K562 (cell line): ENCODE data around the gene DEFB110. TPM values are rescaled to one million over a fixed set of nuclear protein-coding genes. Genes with fewer than 3 reads are reported as not detected.

ENCODE experiments used
- ARID1B ChIP-seq: fragments of 450-650 bp; IDR thresholded peaks from 2 replicates; pipeline ENCODE4 v1.6.1; 2016; ENCODE audit warnings: antibody characterized with exemption, mild to moderate bottlenecking, inconsistent platforms
- ETS2 ChIP-seq: IDR thresholded peaks from 2 replicates; pipeline ENCODE4 v1.6.1; 2016; ENCODE audit warnings: borderline replicate concordance, missing genetic modification characterization, mild to moderate bottlenecking, moderate library complexity, missing compliant biosample characterization; ENCODE audit not compliant: poor library complexity, severe bottlenecking
- FOXJ3 ChIP-seq: sonication (generic); formaldehyde crosslinking; IDR thresholded peaks from 2 replicates; pipeline ENCODE4 v1.4.0; 2020; ENCODE audit warnings: mild to moderate bottlenecking, missing genetic modification reagents
- MBD2 ChIP-seq: sonication (generic); IDR thresholded peaks from 2 replicates; pipeline ENCODE4 v1.6.1; 2016; ENCODE audit warnings: low read depth, borderline replicate concordance
- POLR3A ChIP-seq: IDR thresholded peaks from 2 replicates; pipeline ENCODE4 v1.6.1; 2011; ENCODE audit warnings: borderline replicate concordance, mild to moderate bottlenecking, moderate library complexity; ENCODE audit not compliant: insufficient read length, insufficient read depth; ENCODE audit errors: extremely low read depth
- PPARD ChIP-seq: fragments of 250-450 bp; sonication (Bioruptor Pico); IDR thresholded peaks from 2 replicates; pipeline ENCODE4 v1.8.0; 2022; ENCODE audit warnings: inconsistent platforms, mild to moderate bottlenecking, moderate library complexity
- RBM17 ChIP-seq: fragments of 200-400 bp; formaldehyde crosslinking; IDR thresholded peaks from 2 replicates; pipeline ENCODE4 v1.6.1; 2017; ENCODE audit warnings: low read depth, mild to moderate bottlenecking, low read length, borderline replicate concordance
- U2AF1 ChIP-seq: fragments of 200-400 bp; formaldehyde crosslinking; optimal IDR thresholded peaks from 2 replicates; pipeline ENCODE3; 2017; ENCODE audit warnings: mild to moderate bottlenecking, low read depth, low read length, moderate library complexity
- ZNF274 ChIP-seq: IDR thresholded peaks from 2 replicates; pipeline ENCODE4 v1.6.1; 2011; ENCODE audit warnings: low read depth, mild to moderate bottlenecking, low read length, moderate library complexity, borderline replicate concordance
- ZNF316 ChIP-seq: fragments of 450-650 bp; IDR thresholded peaks from 2 replicates; pipeline ENCODE4 v1.6.1; 2016
- polyA plus RNA-seq, 8 experiments: library from polyadenylated mRNA; depleted of rRNA in 4 of 8; stranded (reverse) in 5 of 8; unstranded in 3 of 8; fragments of >200 nt; fragmentation: Nextera tagmentation in 2 of 8; fragmentation: Illumina TruSeq in 1 of 8; extraction: Ambion mirVana in 2 of 8; extraction: Trizol in 1 of 8; gene quantifications; 2 replicates each; pipeline versions ENCODE4 v1.2.1 to v1.2.3, GENCODE V29; 2011 to 2014; ENCODE audit warnings: inconsistent platforms in 1 of 8, missing spikeins in 1 of 8
- total RNA-seq, 7 experiments: library from RNA; depleted of rRNA in 6 of 7; stranded (reverse); fragments of >200 nt in 6 of 7; fragmentation: Illumina TruSeq in 2 of 7; extraction: Trizol in 2 of 7; gene quantifications; 2 replicates each; pipeline versions ENCODE4 v1.2.1 to v1.2.3, GENCODE V29; 2011 to 2021; ENCODE audit warnings: low replicate concordance in 1 of 7
- TF ChIP-seq, protein P1 (sequence below), 2 experiments: fragments of 450-650 bp in 1 of 2; sonication (generic) in 1 of 2; formaldehyde crosslinking in 1 of 2; IDR thresholded peaks; 2 replicates each; pipeline versions ENCODE4 v1.7.1 to v1.9.0; 2016 to 2022; ENCODE audit warnings: inconsistent platforms in 1 of 2, mild to moderate bottlenecking in 1 of 2, missing genetic modification reagents in 1 of 2
- TF ChIP-seq, protein P2 (sequence below): sonication (generic); formaldehyde crosslinking; IDR thresholded peaks from 2 replicates; pipeline ENCODE4 v1.9.0; 2022; ENCODE audit warnings: mild to moderate bottlenecking, missing genetic modification reagents
- TF ChIP-seq, protein P3 (sequence below), 2 experiments: fragments of 450-650 bp in 1 of 2; sonication (generic) in 1 of 2; formaldehyde crosslinking in 1 of 2; IDR thresholded peaks in 1 of 2; conservative IDR thresholded peaks in 1 of 2; 2 replicates each; pipeline versions ENCODE4 v1.6.1 to v1.8.1; 2016 to 2023; ENCODE audit warnings: mild to moderate bottlenecking in 2 of 2, moderate library complexity in 2 of 2, inconsistent platforms in 1 of 2, missing genetic modification reagents in 1 of 2
- TF ChIP-seq, protein P4 (sequence below): fragments of 450-650 bp; IDR thresholded peaks from 2 replicates; pipeline ENCODE4 v1.7.1; 2018; ENCODE audit warnings: mild to moderate bottlenecking, low read depth; ENCODE audit not compliant: partially characterized antibody

The DEFB110 gene
- total and polyA plus RNA-seq, 9 of the 15 experiments (the other 6 are each of a cell fraction or from before 2014, with no cell fraction given): not detected

DNA sequence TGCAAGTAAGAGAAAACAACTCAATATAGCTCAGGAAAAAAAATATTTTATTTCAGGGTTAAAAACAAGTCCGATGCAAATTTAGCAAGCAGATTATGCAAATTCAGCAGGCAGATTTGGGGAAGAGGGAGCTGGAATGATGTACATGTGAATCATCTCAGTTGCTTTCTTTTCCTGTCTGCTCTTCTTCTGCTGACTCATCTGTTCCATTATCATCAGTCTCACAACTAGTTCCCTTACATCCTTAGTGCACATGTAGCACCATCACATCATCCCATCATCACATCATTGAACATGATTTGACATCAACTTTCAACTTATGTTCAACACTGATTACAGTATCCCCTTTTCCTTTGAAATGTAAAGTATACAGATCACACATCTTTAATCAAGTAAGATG lies 40.9 kb downstream of the DEFB110 start (continued):
- TF ChIP-seq, protein P1, sequence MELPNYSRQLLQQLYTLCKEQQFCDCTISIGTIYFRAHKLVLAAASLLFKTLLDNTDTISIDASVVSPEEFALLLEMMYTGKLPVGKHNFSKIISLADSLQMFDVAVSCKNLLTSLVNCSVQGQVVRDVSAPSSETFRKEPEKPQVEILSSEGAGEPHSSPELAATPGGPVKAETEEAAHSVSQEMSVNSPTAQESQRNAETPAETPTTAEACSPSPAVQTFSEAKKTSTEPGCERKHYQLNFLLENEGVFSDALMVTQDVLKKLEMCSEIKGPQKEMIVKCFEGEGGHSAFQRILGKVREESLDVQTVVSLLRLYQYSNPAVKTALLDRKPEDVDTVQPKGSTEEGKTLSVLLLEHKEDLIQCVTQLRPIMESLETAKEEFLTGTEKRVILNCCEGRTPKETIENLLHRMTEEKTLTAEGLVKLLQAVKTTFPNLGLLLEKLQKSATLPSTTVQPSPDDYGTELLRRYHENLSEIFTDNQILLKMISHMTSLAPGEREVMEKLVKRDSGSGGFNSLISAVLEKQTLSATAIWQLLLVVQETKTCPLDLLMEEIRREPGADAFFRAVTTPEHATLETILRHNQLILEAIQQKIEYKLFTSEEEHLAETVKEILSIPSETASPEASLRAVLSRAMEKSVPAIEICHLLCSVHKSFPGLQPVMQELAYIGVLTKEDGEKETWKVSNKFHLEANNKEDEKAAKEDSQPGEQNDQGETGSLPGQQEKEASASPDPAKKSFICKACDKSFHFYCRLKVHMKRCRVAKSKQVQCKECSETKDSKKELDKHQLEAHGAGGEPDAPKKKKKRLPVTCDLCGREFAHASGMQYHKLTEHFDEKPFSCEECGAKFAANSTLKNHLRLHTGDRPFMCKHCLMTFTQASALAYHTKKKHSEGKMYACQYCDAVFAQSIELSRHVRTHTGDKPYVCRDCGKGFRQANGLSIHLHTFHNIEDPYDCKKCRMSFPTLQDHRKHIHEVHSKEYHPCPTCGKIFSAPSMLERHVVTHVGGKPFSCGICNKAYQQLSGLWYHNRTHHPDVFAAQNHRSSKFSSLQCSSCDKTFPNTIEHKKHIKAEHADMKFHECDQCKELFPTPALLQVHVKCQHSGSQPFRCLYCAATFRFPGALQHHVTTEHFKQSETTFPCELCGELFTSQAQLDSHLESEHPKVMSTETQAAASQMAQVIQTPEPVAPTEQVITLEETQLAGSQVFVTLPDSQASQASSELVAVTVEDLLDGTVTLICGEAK (IDR thresholded peaks at IDR 0.05): no peak
- TF ChIP-seq, protein P1 (CRISPR knock-in tag; IDR thresholded peaks at IDR 0.05): no peak
- TF ChIP-seq PPARD (CRISPR knock-in tag): no peak
- no peak for TF ChIP-seq ZNF274
- TF ChIP-seq, protein P2, sequence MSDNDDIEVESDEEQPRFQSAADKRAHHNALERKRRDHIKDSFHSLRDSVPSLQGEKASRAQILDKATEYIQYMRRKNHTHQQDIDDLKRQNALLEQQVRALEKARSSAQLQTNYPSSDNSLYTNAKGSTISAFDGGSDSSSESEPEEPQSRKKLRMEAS (CRISPR knock-in tag): no peak
- TF ChIP-seq ZNF316: peak; percentile 94
- TF ChIP-seq, protein P3, sequence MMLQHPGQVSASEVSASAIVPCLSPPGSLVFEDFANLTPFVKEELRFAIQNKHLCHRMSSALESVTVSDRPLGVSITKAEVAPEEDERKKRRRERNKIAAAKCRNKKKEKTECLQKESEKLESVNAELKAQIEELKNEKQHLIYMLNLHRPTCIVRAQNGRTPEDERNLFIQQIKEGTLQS (IDR thresholded peaks at IDR 0.05): peak; percentile 56
- TF ChIP-seq, protein P3 (CRISPR knock-in tag; conservative IDR thresholded peaks at IDR 0.05): no peak
- TF ChIP-seq POLR3A: no peak
- no peak for TF ChIP-seq ETS2 (tag)
- TF ChIP-seq U2AF1: no peak
- no peak for TF ChIP-seq RBM17
- TF ChIP-seq MBD2: no peak
- TF ChIP-seq FOXJ3: no peak
- 0 out of 2 replicates have a peak, but pooled peaks have one; percentile 18 for TF ChIP-seq ARID1B
- TF ChIP-seq, protein P4, sequence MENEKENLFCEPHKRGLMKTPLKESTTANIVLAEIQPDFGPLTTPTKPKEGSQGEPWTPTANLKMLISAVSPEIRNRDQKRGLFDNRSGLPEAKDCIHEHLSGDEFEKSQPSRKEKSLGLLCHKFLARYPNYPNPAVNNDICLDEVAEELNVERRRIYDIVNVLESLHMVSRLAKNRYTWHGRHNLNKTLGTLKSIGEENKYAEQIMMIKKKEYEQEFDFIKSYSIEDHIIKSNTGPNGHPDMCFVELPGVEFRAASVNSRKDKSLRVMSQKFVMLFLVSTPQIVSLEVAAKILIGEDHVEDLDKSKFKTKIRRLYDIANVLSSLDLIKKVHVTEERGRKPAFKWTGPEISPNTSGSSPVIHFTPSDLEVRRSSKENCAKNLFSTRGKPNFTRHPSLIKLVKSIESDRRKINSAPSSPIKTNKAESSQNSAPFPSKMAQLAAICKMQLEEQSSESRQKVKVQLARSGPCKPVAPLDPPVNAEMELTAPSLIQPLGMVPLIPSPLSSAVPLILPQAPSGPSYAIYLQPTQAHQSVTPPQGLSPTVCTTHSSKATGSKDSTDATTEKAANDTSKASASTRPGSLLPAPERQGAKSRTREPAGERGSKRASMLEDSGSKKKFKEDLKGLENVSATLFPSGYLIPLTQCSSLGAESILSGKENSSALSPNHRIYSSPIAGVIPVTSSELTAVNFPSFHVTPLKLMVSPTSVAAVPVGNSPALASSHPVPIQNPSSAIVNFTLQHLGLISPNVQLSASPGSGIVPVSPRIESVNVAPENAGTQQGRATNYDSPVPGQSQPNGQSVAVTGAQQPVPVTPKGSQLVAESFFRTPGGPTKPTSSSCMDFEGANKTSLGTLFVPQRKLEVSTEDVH: no peak
